ENCODE results near the gene SEPTIN7.

The SEPTIN7 gene

GRCh38 chr7:35768346-35768745 is 32.5 kb upstream of the SEPTIN7 start:
- Histone ChIP-seq H3K9me3 (ENCODE audit: control insufficient read depth, low read length) (no peaks in the 10 kb centered on the region), H3K4me3 (ENCODE audit: low read length) (no peak overlapping the region), H3K9ac (ENCODE audit: low read length) (no peak overlapping the region), H3K4me1 (ENCODE audit: control insufficient read depth, insufficient read depth, low read length) (no peaks in the 10 kb centered on the region), H3K36me3 (ENCODE audit: control insufficient read depth, insufficient read depth, low read length) (no peaks in the 10 kb centered on the region), H3K27me3 (ENCODE audit: control insufficient read depth, insufficient read depth, low read length) (no peaks in the 10 kb centered on the region)

GRCh38 chr7:35771776-35772175 is 29.1 kb upstream of the SEPTIN7 start:
- Histone ChIP-seq H3K4me1 (ENCODE audit: control insufficient read depth, insufficient read depth, low read length) (no peaks in the 10 kb centered on the region), H3K9ac (ENCODE audit: low read length) (no peak overlapping the region), H3K27me3 (ENCODE audit: control insufficient read depth, insufficient read depth, low read length) (no peaks in the 10 kb centered on the region), H3K4me3 (ENCODE audit: low read length) (no peak overlapping the region), H3K36me3 (ENCODE audit: control insufficient read depth, insufficient read depth, low read length) (no peaks in the 10 kb centered on the region), H3K9me3 (ENCODE audit: control insufficient read depth, low read length) (no peaks in the 10 kb centered on the region)

GRCh38 chr7:35773994-35774393 is 26.9 kb upstream of the SEPTIN7 start:
- Histone ChIP-seq H3K4me3 (ENCODE audit: low read length) (no peak overlapping the region), H3K4me1 (ENCODE audit: control insufficient read depth, insufficient read depth, low read length) (no peaks in the 10 kb centered on the region), H3K9ac (ENCODE audit: low read length) (no peak overlapping the region), H3K27me3 (ENCODE audit: control insufficient read depth, insufficient read depth, low read length) (no peaks in the 10 kb centered on the region), H3K36me3 (ENCODE audit: control insufficient read depth, insufficient read depth, low read length) (no peaks in the 10 kb centered on the region), H3K9me3 (ENCODE audit: control insufficient read depth, low read length) (no peaks in the 10 kb centered on the region)

- Histone ChIP-seq H3K9ac (ENCODE audit: low read length) (no peak overlapping the region), H3K36me3 (ENCODE audit: control insufficient read depth, insufficient read depth, low read length) (no peaks in the 10 kb centered on the region)
Observed at GRCh38 chr7:35776686-35777085, 24.2 kb upstream of the SEPTIN7 start.

GRCh38 chr7:35777121-35777520 is 23.7 kb upstream of the SEPTIN7 start:
- Histone ChIP-seq H3K9me3 (ENCODE audit: control insufficient read depth, low read length) (no peaks in the 10 kb centered on the region), H3K36me3 (ENCODE audit: control insufficient read depth, insufficient read depth, low read length) (no peaks in the 10 kb centered on the region), H3K9ac (ENCODE audit: low read length) (no peak overlapping the region), H3K4me1 (ENCODE audit: control insufficient read depth, insufficient read depth, low read length) (no peaks in the 10 kb centered on the region), H3K27me3 (ENCODE audit: control insufficient read depth, insufficient read depth, low read length) (no peaks in the 10 kb centered on the region), H3K4me3 (ENCODE audit: low read length) (no peak overlapping the region)

More at GRCh38 chr7:35776686-35777085, 24.2 kb upstream of the SEPTIN7 start:
- no peaks in the 10 kb centered on the region for H3K4me1 ChIP-seq (ENCODE audit: control insufficient read depth, insufficient read depth, low read length)
- no peaks in the 10 kb centered on the region for H3K27me3 ChIP-seq (ENCODE audit: control insufficient read depth, insufficient read depth, low read length)
- no peak overlapping the region for H3K4me3 ChIP-seq (ENCODE audit: low read length)
- no peaks in the 10 kb centered on the region for H3K9me3 ChIP-seq (ENCODE audit: control insufficient read depth, low read length)

- H3K9ac ChIP-seq (ENCODE audit: low read length) = no peak overlapping the region
- H3K36me3 ChIP-seq (ENCODE audit: control insufficient read depth, insufficient read depth, low read length) = no peaks in the 10 kb centered on the region
- H3K9me3 ChIP-seq (ENCODE audit: control insufficient read depth, low read length) = no peaks in the 10 kb centered on the region
- H3K27me3 ChIP-seq (ENCODE audit: control insufficient read depth, insufficient read depth, low read length) = no peaks in the 10 kb centered on the region
- H3K4me3 ChIP-seq (ENCODE audit: low read length) = no peak overlapping the region
- H3K4me1 ChIP-seq (ENCODE audit: control insufficient read depth, insufficient read depth, low read length) = no peaks in the 10 kb centered on the region
Observed at GRCh38 chr7:35780070-35780469, 20.8 kb upstream of the SEPTIN7 start.

- Histone ChIP-seq H3K9me3 (ENCODE audit: control insufficient read depth, low read length) (no peaks in the 10 kb centered on the region), H3K36me3 (ENCODE audit: control insufficient read depth, insufficient read depth, low read length) (no peaks in the 10 kb centered on the region), H3K27me3 (ENCODE audit: control insufficient read depth, insufficient read depth, low read length) (no peaks in the 10 kb centered on the region), H3K4me3 (ENCODE audit: low read length) (no peak overlapping the region), H3K9ac (ENCODE audit: low read length) (no peak overlapping the region), H3K4me1 (ENCODE audit: control insufficient read depth, insufficient read depth, low read length) (no peaks in the 10 kb centered on the region)
Observed at GRCh38 chr7:35781200-35781701, 19.6 kb upstream of the SEPTIN7 start.

- no peaks in the 10 kb centered on the region for H3K36me3 ChIP-seq (ENCODE audit: control insufficient read depth, insufficient read depth, low read length)
- no peaks in the 10 kb centered on the region for H3K4me1 ChIP-seq (ENCODE audit: control insufficient read depth, insufficient read depth, low read length)
- no peaks in the 10 kb centered on the region for H3K27me3 ChIP-seq (ENCODE audit: control insufficient read depth, insufficient read depth, low read length)
- no peak overlapping the region for H3K4me3 ChIP-seq (ENCODE audit: low read length)
- no peaks in the 10 kb centered on the region for H3K9me3 ChIP-seq (ENCODE audit: control insufficient read depth, low read length)
- no peak overlapping the region for H3K9ac ChIP-seq (ENCODE audit: low read length)
Observed at GRCh38 chr7:35781767-35782515, 18.9 kb upstream of the SEPTIN7 start.

DNA sequence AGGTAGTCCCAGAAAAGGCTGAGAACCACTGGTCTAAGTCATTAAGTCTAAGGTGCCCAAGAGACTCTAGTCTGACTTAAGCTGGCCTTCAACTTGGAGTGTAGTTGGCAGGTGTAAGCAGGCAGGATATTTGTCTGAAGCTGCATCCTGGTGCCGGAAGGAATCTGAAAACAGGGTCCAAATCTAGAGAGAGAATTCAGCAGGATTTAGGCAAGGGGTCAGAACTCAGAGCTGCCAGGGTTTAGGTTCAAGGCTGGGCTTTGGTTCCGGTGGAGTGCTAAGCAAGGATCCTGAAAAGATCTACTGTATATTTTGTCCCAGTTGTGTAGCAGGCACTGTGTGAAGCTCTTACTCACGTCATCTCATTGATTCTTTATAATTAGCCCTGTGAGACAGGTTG is 16.5 kb upstream of the SEPTIN7 start:
- H3K27me3 ChIP-seq (ENCODE audit: control insufficient read depth, insufficient read depth, low read length) = no peaks in the 10 kb centered on the region
- no peak overlapping the region for H3K4me3 ChIP-seq (ENCODE audit: low read length)
- no peaks in the 10 kb centered on the region for H3K36me3 ChIP-seq (ENCODE audit: control insufficient read depth, insufficient read depth, low read length)
- no peaks in the 10 kb centered on the region for H3K4me1 ChIP-seq (ENCODE audit: control insufficient read depth, insufficient read depth, low read length)
- H3K9ac ChIP-seq (ENCODE audit: low read length) = no peak overlapping the region
- no peaks in the 10 kb centered on the region for H3K9me3 ChIP-seq (ENCODE audit: control insufficient read depth, low read length)

DNA sequence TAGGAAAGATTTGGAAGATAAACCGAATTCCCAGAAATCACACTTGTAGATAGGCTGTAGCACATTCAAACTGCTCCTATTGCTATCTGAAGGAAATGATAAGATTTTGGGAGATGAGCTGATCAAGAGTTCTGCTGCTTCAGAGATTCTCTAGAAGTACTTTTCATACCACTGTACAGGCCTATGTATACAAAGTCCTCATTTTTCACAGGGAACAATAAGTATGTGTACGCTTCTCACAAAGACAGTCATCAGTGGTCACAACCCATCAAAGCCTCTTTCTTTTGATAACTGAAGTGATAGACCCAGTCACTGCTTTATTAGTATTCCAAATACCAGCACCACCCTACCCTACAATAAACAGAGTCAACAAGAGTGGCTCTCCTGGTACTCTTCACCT is 15.6 kb upstream of the SEPTIN7 start:
- H3K4me1 ChIP-seq (ENCODE audit: control insufficient read depth, insufficient read depth, low read length) = no peaks in the 10 kb centered on the region
- H3K4me3 ChIP-seq (ENCODE audit: low read length) = no peak overlapping the region
- no peaks in the 10 kb centered on the region for H3K27me3 ChIP-seq (ENCODE audit: control insufficient read depth, insufficient read depth, low read length)
- H3K36me3 ChIP-seq (ENCODE audit: control insufficient read depth, insufficient read depth, low read length) = no peaks in the 10 kb centered on the region
- H3K9ac ChIP-seq (ENCODE audit: low read length) = no peak overlapping the region
- H3K9me3 ChIP-seq (ENCODE audit: control insufficient read depth, low read length) = no peaks in the 10 kb centered on the region

- Histone ChIP-seq H3K9ac (ENCODE audit: low read length) (no peak overlapping the region), H3K4me1 (ENCODE audit: control insufficient read depth, insufficient read depth, low read length) (no peaks in the 10 kb centered on the region), H3K4me3 (ENCODE audit: low read length) (no peak overlapping the region), H3K36me3 (ENCODE audit: control insufficient read depth, insufficient read depth, low read length) (no peaks in the 10 kb centered on the region), H3K9me3 (ENCODE audit: control insufficient read depth, low read length) (no peaks in the 10 kb centered on the region), H3K27me3 (ENCODE audit: control insufficient read depth, insufficient read depth, low read length) (no peaks in the 10 kb centered on the region)
Observed at GRCh38 chr7:35787925-35788324, 12.9 kb upstream of the SEPTIN7 start.

- Histone ChIP-seq H3K36me3 (ENCODE audit: control insufficient read depth, insufficient read depth, low read length) (no peaks in the 10 kb centered on the region), H3K4me1 (ENCODE audit: control insufficient read depth, insufficient read depth, low read length) (no peaks in the 10 kb centered on the region), H3K4me3 (ENCODE audit: low read length) (no peak overlapping the region), H3K9me3 (ENCODE audit: control insufficient read depth, low read length) (no peaks in the 10 kb centered on the region), H3K27me3 (ENCODE audit: control insufficient read depth, insufficient read depth, low read length) (no peaks in the 10 kb centered on the region), H3K9ac (ENCODE audit: low read length) (no peak overlapping the region)
Observed at GRCh38 chr7:35792472-35792871, 8.4 kb upstream of the SEPTIN7 start.
